GM12801 (cell line): Measurements from ENCODE around the gene YAP1.

Experiments used
- TF ChIP-seq, protein P1 (sequence below): IDR thresholded peaks from one replicate; pipeline ENCODE4 v1.5.1; 2011; ENCODE audit warnings: control low read depth; ENCODE audit not compliant: insufficient read length; ENCODE audit errors: extremely low read depth

The YAP1 gene

DNA sequence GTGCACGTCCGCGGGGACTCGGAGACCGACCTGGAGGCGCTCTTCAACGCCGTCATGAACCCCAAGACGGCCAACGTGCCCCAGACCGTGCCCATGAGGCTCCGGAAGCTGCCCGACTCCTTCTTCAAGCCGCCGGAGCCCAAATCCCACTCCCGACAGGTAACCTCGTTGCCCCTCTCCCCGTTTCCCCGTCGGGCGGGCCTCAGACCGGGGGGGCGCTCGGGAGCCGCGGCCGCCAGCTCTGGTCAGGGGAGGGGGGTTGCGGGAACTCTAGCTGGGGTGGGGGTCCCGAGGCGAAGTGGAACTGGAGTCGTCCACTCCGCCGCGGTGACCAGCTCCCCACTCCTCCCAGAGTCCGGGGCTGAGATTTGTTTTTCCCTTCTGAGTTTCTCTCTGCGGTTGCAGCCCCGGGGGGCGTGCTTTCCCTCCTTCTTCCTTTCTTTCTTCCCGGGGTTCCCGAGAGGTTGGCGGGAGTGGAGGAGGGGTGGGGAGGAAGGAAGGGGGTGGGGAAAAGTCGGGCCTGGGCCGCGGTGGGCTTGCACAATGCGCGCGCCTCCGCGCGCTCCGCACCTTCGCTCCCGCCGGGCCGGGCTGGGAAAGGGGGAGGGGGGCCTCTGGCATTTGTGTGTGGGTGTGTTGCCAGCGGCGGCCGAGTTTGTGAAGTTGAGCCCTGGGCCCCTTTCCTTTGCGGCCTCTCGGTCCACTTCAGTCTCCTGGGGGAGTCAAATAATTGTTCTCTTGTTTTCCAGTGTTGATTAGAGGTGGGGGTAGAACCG, 952 bp downstream of the YAP1 start:
- TF ChIP-seq, protein P1, sequence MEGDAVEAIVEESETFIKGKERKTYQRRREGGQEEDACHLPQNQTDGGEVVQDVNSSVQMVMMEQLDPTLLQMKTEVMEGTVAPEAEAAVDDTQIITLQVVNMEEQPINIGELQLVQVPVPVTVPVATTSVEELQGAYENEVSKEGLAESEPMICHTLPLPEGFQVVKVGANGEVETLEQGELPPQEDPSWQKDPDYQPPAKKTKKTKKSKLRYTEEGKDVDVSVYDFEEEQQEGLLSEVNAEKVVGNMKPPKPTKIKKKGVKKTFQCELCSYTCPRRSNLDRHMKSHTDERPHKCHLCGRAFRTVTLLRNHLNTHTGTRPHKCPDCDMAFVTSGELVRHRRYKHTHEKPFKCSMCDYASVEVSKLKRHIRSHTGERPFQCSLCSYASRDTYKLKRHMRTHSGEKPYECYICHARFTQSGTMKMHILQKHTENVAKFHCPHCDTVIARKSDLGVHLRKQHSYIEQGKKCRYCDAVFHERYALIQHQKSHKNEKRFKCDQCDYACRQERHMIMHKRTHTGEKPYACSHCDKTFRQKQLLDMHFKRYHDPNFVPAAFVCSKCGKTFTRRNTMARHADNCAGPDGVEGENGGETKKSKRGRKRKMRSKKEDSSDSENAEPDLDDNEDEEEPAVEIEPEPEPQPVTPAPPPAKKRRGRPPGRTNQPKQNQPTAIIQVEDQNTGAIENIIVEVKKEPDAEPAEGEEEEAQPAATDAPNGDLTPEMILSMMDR, result no peak

DNA sequence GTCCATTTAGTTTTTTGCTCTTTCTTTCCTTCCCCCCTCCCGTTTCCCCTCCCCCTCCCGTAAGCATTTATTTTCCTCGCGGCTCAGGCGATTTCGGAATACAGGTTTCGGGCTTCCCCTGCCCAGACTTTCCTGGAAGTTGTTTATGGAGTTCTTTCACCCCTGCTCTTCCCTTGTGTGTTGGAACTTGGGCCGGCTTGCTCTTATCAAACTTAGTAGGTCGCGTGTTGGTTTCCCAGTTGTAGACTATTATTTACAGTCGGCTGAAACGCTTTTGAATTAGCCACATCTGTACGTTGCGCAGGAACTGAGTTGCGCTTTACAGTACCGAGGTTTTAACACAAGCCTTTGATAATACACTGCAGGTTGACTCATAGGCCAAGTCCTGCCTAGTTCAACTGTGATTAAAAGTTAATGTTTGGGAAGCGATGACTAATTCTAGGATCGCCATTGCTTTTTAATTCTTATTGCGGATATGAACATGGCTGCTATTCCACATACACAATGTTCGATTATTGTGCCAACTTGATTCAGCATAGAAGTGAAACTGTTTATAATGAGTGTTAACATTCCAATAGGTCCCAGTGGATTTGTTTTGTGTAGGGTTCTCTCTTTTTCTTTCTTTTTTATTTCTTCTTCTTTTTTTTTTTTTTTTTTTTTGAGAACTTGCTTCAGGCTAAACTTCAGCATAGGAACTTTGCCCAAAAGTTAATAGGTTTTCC, 1.7 kb downstream of the YAP1 start:
- TF ChIP-seq, protein P1, result no peak

DNA sequence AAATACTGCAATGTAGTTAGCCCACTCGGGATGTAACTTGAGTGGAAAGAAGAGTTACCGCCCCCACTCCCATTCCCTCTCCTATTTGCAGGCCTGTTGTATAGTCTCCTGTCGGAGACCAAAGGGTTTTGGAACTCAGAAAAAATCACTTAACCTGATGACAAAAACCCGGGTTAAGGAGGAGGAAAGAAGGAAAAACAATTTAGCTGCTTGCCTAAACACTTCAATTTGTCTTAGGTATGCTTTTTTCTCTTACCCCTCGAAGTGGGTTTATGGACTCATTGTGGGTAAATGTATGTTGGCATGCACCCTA, 2.2 kb downstream of the YAP1 start:
- TF ChIP-seq, protein P1, result no peak

DNA sequence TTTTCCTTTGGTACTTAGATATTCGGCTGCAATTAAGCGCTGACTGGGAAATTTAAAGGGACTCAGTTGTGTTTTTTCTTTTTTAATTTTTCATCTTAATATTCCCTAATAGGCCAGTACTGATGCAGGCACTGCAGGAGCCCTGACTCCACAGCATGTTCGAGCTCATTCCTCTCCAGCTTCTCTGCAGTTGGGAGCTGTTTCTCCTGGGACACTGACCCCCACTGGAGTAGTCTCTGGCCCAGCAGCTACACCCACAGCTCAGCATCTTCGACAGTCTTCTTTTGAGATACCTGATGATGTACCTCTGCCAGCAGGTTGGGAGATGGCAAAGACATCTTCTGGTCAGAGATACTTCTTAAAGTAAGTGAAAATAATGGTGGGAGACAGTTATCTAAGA, 3.8 kb downstream of the YAP1 start:
- TF ChIP-seq, protein P1, result no peak

DNA sequence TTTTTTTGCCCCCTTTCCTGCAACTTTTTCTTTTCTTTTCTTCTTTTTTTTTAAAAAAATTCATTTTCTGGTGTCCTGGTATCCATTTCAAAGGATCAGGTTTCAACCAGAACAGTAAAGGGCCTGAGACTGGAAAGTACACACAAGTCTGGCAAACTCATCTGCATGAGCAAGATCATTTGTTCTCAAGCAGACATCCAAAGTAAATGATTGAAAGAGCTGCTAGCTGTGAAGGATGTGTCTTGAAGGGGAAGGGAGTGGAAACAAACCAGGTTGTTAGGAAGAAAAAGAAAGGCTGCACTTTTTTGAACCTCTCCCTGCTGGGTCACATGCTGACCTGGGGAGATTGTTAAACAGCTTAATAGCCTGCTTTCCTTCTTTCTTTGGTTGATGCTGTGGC, 5.3 kb downstream of the YAP1 start:
- TF ChIP-seq, protein P1, result no peak

DNA sequence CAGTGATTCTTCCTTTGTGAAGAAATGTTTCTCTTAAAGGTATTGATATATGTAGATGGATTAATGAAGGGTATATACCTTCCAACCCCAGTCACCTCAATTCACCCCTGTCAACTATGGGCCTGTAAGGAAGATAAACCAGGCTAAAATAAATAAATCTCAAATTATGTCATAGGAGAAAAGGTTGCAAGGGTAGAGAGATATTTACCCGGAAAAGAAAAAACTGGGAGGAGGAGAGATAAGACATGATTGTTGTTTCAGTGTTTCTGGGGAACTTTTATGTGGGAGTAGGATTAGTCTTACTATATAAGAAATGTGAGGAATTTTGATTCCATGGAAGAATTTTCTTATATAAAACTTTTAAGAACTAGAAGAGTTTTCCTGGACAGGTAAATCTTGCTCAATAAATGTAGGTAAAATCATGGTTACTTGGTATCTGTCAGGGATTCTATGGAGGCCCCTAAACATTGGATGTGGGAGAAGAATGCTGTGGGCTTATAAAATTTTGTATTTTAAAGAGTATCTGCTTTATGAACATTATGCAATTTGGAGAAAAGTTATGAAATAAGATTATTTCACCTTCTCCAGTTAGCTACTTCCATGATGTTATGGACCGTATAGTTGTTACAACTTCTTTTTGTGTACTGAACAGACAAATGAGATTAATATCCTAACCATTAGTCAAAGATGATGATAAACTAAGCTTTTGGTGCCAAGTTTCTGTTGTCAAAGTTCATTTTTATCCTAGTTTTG, 6.4 kb downstream of the YAP1 start:
- TF ChIP-seq, protein P1, result no peak

DNA sequence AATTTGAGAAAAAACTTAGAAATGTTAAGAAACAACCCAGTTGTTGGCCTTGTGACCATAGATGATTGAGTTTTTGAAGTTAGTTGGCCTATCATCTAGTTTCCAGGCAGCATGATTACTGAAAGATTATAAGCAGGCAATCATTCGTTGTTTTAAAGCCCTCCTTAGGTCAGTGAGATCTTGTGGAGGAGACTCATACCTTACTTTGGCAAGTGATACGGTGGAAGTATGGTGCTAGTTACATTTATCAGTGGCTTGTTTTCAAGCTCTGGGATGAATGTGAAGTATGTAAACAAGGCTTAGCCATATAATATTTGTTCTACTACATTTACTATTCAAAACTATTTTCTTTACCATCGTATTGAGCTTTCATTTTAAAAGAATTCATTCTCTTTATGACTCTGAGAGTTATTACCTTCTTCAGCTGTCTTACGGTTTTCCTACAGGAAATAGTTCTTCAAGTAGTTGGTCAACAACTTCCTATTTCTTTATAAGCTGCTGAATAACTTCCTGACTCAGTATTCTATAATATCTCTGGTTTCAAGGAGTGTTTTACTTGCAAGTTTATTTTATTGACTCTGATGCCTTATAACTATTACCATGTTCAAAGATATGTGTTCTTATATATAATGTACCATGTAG, 7.3 kb downstream of the YAP1 start:
- TF ChIP-seq, protein P1, result no peak
